Stomach (tissue), 9 donors: ENCODE data around the gene MBD3L2. TPM values are rescaled to one million over a fixed set of nuclear protein-coding genes. Genes with fewer than 3 reads are reported as not detected.
"Not testable (repeated sequence)": the region's sequence is repeated elsewhere in the genome, so short reads cannot be mapped to it uniquely, and the experiment has no call there.

Experiments
- DNase-seq, 2 donors: peaks; one replicate each; pipeline versions ENCODE4 v3.0.0 to v3.0.0-alpha.2; 2013 to 2019
- H3K27ac ChIP-seq, 5 donors: fragments of 200-600 bp in 4 of 5; sonication (generic) in 4 of 5; one replicate each; pipeline ENCODE4 v1.5.1; 2013 to 2019; ENCODE audit warnings: mild to moderate bottlenecking in 1 of 5, moderate library complexity in 1 of 5
- H3K27me3 ChIP-seq, 3 donors: fragments of 200-600 bp; sonication (generic); one replicate each; pipeline ENCODE4 v1.5.1; 2017 to 2019; ENCODE audit warnings: mixed run types in 1 of 3
- H3K36me3 ChIP-seq, 4 donors: fragments of 200-600 bp; sonication (generic); 1 replicate in 3 of 4; 2 replicates in 1 of 4; pipeline ENCODE4 v1.5.1; 2016 to 2019
- H3K4me1 ChIP-seq, 4 donors: fragments of 200-600 bp; sonication (generic); one replicate each; pipeline ENCODE4 v1.5.1; 2016 to 2019
- H3K4me3 ChIP-seq, 4 donors: fragments of 200-600 bp; sonication (generic) in 3 of 4; one replicate each; pipeline ENCODE4 v1.5.1; 2016 to 2019; ENCODE audit warnings: mild to moderate bottlenecking in 1 of 4
- H3K9me3 ChIP-seq, 4 donors: fragments of 200-600 bp; sonication (generic); one replicate each; pipeline ENCODE4 v1.5.1; 2016 to 2019
- EP300 ChIP-seq: sonication (generic); formaldehyde crosslinking; IDR thresholded peaks from one replicate; pipeline ENCODE4 v1.6.1; 2017; ENCODE audit warnings: antibody characterized with exemption
- POLR2A ChIP-seq, 4 donors: fragments of 450-650 bp; IDR thresholded peaks; one replicate each; pipeline ENCODE4 v1.6.1; 2016; ENCODE audit warnings: antibody characterized with exemption in 4 of 4, control low read depth in 2 of 4, mild to moderate bottlenecking in 1 of 4, moderate library complexity in 1 of 4
- POLR2AphosphoS5 ChIP-seq, 3 donors: sonication (generic); formaldehyde crosslinking; IDR thresholded peaks; one replicate each; pipeline ENCODE4 v1.6.1; 2016; ENCODE audit warnings: antibody characterized with exemption in 3 of 3
- WGBS, 5 donors: extraction: QIAGEN DNeasy Blood & Tissue Kit in 3 of 5; methylation state at CpG; one replicate each; pipeline versions ENCODE4 v1.1.5 to v1.1.7; 2013 to 2018; 5-methylcytosine and 5-hydroxymethylcytosine counted together
- intact Hi-C: fragments of 100-400 bp; cut with DNase I; formaldehyde crosslinking; loops from one replicate; pipeline ENCODE4 v1.15.1; 2023; ENCODE audit warnings: low total_unique reads
- polyA plus RNA-seq, 3 donors: library from polyadenylated mRNA; stranded (reverse); fragments of 200-250 nt; gene quantifications; one replicate each; pipeline ENCODE4 v1.2.3, GENCODE V29; 2013
- total RNA-seq, 5 donors: library from RNA; depleted of rRNA; stranded (reverse); fragments of >200 nt; gene quantifications; one replicate each; pipeline versions ENCODE4 v1.1.0 to v1.2.3, GENCODE V29; 2014 to 2016
- TF ChIP-seq, protein P1 (sequence below), 7 experiments: fragments of 450-650 bp in 4 of 7; fragments of 200-600 bp in 3 of 7; sonication (generic) in 3 of 7; IDR thresholded peaks; one replicate each; pipeline ENCODE4 v1.5.1; 2016 to 2019; ENCODE audit warnings: antibody characterized with exemption in 7 of 7, control low read depth in 2 of 7, mild to moderate bottlenecking in 1 of 7
- donor health status: healthy with polysubstance abuse.
- donor health status: Bipolar disorder and iron deficiency.
- donor health status: healthy.

Gene MBD3L2
- total and polyA plus RNA-seq, 8 donors: not detected

DNA sequence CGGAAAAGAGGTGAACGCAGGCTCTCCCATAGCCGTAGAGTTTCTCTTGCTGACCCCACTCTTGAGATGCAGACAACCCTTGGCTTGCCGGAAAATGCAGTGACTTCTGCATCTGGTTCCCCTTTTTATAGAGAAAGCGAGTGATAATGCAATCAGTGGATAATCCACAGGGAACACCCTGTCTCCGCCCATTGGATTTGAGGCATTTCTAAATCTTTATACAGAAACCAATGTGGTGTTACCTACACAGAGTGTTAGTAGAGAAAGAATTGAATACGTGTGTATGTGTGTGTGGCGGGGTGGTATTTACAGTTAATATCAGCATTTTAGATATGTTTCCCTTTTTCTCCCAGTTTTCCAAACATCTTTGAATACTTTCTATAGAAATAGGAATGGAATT, 9.5 kb downstream of the MBD3L2 start, which contains the start of gene MBD3L3:
TSS of gene MBD3L3 (minus strand) at position 101 of the 400 bp plus-strand sequence. CDS start at position 30, 71 bp downstream.
- H3K36me3 ChIP-seq, intact Hi-C loops, H3K4me1 ChIP-seq, DNase-seq, H3K4me3 ChIP-seq, H3K27me3 ChIP-seq, H3K9me3 ChIP-seq, H3K27ac ChIP-seq: not testable (repeated sequence)
- no CpG with 5 or more reads among the region's 8 CpGs for WGBS, 5 donors

DNA sequence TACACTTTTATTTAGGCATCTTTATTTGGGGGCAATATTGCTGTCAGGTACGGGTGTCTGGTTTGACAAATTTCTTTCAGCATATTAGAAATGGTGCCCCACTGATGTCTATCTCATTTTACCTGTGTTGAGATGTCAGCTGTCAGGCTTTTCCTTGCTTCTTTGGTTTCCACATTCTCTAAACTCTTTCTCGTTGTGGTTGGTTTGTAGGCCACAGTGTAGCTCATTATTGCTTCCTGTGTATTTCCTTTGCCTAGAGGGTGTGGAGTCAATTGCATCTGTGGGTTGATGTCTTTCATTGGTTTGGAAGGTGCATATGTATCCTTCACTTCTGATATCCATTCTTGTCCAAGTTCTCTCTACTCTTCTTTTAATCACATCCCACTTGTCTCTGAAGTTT, 10.9 kb downstream of the MBD3L2 start:
- H3K27me3 ChIP-seq, H3K4me3 ChIP-seq, H3K36me3 ChIP-seq, H3K9me3 ChIP-seq, DNase-seq, H3K4me1 ChIP-seq, H3K27ac ChIP-seq, intact Hi-C loops: not testable (repeated sequence)
- WGBS, 5 donors: 50 to 61% (median 55%) methylated on average over 1 to 2 of the region's 2 CpGs

DNA sequence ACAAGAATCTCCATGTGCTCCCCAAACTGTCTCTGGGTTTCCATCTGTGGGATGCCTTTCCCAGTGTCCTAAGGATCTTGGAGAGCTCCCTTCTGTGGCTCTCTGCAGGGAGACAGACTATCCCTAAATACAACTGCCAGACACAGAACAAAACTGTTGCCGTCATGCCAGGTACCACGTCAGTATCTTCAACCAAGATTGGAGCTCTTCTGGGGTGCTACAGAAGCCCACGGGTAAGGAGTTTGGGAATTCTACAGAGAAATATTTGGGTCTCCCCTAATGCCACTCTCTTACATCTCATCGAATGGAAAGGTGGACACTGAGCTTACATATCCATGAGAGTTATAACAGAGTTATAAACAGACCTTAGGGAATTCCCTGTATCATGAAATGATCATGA, 14.2 kb downstream of the MBD3L2 start:
- intact Hi-C loops: no loop called here
- no peak for DNase-seq
- H3K27me3 ChIP-seq: no peaks in the 10 kb centered on the region
- no peaks in the 10 kb centered on the region for H3K4me1 ChIP-seq
- no peaks in the 10 kb centered on the region for H3K36me3 ChIP-seq
- H3K27ac ChIP-seq: no peak overlapping the region
- TF ChIP-seq EP300: no peak
- TF ChIP-seq POLR2A (IDR thresholded peaks at IDR 0.05): no peak
- H3K9me3 ChIP-seq: no peaks in the 10 kb centered on the region
- H3K4me3 ChIP-seq: no peak overlapping the region
- whole genome bisulfite sequencing, 5 donors: 76 to 87% (median 81%) methylated on average over 4 of the region's 4 CpGs

DNA sequence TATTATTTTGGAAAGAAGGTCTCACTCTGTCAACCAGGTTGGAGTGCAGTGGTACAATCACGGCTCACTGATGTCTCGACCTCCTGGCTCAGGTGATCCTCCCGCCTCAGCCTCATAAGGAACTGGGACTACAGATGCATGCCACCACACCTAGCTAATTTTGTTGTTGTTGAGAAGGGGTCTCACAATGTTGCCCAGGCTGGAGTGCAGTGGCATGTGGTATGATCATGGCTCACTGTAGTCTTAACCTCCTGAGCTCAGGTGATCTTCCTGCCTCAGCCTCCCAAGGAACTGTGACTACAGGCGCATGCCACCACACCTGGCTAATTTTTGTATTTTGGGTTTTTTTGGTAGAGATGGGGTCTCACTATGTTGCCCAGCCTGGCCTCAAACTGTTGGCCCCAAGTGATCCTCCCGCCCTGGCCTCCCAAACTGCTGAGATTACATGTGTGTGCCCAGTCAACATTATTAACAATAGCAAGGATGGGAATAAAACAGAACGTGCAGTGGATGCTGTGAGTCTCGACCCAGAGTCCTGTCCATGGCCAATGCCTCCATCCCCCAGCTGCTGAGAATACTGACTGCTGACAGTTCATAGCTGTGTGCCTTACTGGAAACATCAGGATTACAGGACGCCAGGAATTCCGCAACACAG, 14.8 kb downstream of the MBD3L2 start:
- no peak overlapping the region for H3K27ac ChIP-seq
- no peaks in the 10 kb centered on the region for H3K27me3 ChIP-seq
- no peaks in the 10 kb centered on the region for H3K36me3 ChIP-seq
- H3K4me1 ChIP-seq: peaks cover 0 to 2% (median 0%) of the 10 kb centered on the region in 4 donors
- no peak overlapping the region for H3K4me3 ChIP-seq
- TF ChIP-seq, protein P1, sequence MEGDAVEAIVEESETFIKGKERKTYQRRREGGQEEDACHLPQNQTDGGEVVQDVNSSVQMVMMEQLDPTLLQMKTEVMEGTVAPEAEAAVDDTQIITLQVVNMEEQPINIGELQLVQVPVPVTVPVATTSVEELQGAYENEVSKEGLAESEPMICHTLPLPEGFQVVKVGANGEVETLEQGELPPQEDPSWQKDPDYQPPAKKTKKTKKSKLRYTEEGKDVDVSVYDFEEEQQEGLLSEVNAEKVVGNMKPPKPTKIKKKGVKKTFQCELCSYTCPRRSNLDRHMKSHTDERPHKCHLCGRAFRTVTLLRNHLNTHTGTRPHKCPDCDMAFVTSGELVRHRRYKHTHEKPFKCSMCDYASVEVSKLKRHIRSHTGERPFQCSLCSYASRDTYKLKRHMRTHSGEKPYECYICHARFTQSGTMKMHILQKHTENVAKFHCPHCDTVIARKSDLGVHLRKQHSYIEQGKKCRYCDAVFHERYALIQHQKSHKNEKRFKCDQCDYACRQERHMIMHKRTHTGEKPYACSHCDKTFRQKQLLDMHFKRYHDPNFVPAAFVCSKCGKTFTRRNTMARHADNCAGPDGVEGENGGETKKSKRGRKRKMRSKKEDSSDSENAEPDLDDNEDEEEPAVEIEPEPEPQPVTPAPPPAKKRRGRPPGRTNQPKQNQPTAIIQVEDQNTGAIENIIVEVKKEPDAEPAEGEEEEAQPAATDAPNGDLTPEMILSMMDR (IDR thresholded peaks at IDR 0.05): no peak
- no peak for TF ChIP-seq POLR2AphosphoS5 (IDR thresholded peaks at IDR 0.05)
- no peak for TF ChIP-seq POLR2A (IDR thresholded peaks at IDR 0.05)
- no peak for TF ChIP-seq EP300
- H3K9me3 ChIP-seq: no peaks in the 10 kb centered on the region
- 87 to 93% (median 89%) methylated on average over 9 of the region's 9 CpGs for WGBS, 5 donors
- no peak for DNase-seq
- intact Hi-C loops: no loop called here

DNA sequence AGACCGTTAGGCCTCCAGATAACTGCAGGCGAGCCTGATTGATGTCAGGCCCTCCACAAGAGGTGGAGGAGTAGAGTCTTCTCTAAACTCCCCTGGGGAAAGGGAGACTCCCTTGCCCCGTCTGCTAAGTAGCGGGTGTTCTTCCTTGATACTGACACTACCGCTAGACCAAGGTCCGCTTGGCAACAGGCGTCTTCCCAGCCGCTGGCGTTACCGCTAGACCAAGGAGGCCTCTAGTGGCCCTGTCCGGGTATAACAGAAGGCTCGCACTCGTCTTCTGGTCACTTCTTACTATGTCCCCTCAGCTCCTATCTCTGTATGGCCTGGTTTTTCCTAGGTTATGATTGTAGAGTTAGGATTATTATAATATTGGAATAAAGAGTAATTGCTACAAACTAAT, 18.0 kb downstream of the MBD3L2 start:
- intact Hi-C loops, H3K27me3 ChIP-seq, H3K4me3 ChIP-seq, H3K27ac ChIP-seq, H3K9me3 ChIP-seq: not testable (repeated sequence)
- 46 to 65% (median 50%) methylated on average over 12 to 13 of the region's 13 CpGs for WGBS, 5 donors
- Histone ChIP-seq H3K36me3 (peaks cover 9 to 16% (median 16%) of the 10 kb centered on the region in 4 donors), H3K4me1 (peaks cover 9 to 16% (median 14%) of the 10 kb centered on the region in 4 donors)
- DNase-seq: peak; percentile 20 to 31

DNA sequence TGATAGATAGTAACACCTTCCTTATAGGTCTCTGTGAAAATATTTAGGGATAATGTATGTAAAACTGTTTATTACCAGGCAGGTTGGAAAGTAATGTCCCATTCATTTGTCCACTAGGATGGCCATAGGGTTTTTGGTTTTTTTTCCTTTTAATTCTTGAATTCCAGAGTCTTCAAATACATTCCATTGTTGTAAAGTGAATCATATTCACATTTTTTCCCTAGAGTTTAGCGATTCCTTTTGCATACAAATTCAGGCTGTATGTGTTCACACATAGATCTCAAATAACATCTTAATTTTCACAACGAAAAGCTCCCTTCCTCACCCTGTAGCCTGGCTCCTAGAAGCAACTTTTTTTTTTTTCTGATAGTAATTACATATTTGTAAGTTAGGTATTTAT, 18.6 kb downstream of the MBD3L2 start:
- no peak for TF ChIP-seq POLR2A (IDR thresholded peaks at IDR 0.05)
- TF ChIP-seq, protein P1 (IDR thresholded peaks at IDR 0.05): no peak
- no peak for TF ChIP-seq POLR2AphosphoS5 (IDR thresholded peaks at IDR 0.05)
- no peak for TF ChIP-seq EP300
- Histone ChIP-seq H3K4me1 (peaks cover 9 to 16% (median 14%) of the 10 kb centered on the region in 4 donors), H3K9me3 (no peaks in the 10 kb centered on the region), H3K27ac (no peak overlapping the region), H3K27me3 (no peaks in the 10 kb centered on the region), H3K36me3 (peaks cover 15 to 22% (median 21%) of the 10 kb centered on the region in 4 donors), H3K4me3 (no peak overlapping the region)
- intact Hi-C loops: no loop called here
- WGBS, 5 donors: 79 to 91% (median 84%) methylated on average over 2 of the region's 2 CpGs
- DNase-seq: no peak
